Gastroesophageal sphincter (tissue), 3 donors: Measurements from ENCODE around the gene SLC40A1.

Experiments
- CTCF ChIP-seq, 4 experiments: fragments of 200-600 bp in 2 of 4; fragments of 450-650 bp in 2 of 4; sonication (generic) in 1 of 4; IDR thresholded peaks; one replicate each; pipeline ENCODE4 v1.5.1; 2017 to 2019; ENCODE audit warnings: antibody characterized with exemption in 4 of 4, mild to moderate bottlenecking in 2 of 4, moderate library complexity in 2 of 4
- POLR2A ChIP-seq, 2 donors: fragments of 450-650 bp; IDR thresholded peaks; one replicate each; pipeline ENCODE4 v1.6.1; 2017; ENCODE audit warnings: antibody characterized with exemption in 2 of 2, mild to moderate bottlenecking in 2 of 2, moderate library complexity in 1 of 2
- POLR2AphosphoS5 ChIP-seq: sonication (generic); formaldehyde crosslinking; IDR thresholded peaks from one replicate; pipeline ENCODE4 v1.6.1; 2017; ENCODE audit warnings: antibody characterized with exemption

GRCh38 chr2:189594305-189594704, 13.7 kb upstream of the SLC40A1 start:
- TF ChIP-seq POLR2AphosphoS5 = no peak
- TF ChIP-seq CTCF (IDR thresholded peaks at IDR 0.05) = no peak
- TF ChIP-seq POLR2A (IDR thresholded peaks at IDR 0.05) = no peak
